ENCODE measurements around the gene CDH26. TPM values are rescaled to one million over a fixed set of nuclear protein-coding genes. Genes with fewer than 3 reads are reported as not detected.

CDH26 gene
- total RNA-seq, 2 experiments from 2014 or later = 0.52 to 0.66 TPM

DNA sequence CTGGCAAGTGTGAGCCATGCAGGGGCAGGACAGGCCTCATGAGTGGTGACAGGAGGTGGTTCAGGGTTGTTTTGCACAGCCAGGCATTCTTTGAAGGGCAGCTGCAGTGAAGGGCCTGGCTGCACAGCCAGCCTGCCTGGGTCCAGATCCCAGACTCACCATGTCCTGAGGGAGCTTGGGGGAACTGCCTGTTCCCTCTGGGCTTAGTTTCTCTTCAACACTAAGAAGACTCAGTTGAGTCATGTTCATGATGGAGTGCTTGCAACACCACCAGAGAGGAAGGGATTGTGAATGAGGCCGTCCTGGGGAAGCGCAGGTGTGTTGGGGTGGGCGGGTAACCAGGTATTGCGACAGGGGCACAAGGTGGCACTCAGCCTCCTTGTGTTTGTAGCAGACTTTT is 102.4 kb downstream of the CDH26 start:
- DNase-seq = no peak
- peaks cover 30% of the 10 kb centered on the region for H3K4me1 Mint-ChIP-seq
- H3K9me3 Mint-ChIP-seq = no peaks in the 10 kb centered on the region
- no peaks in the 10 kb centered on the region for H3K36me3 Mint-ChIP-seq
- H3K4me3 Mint-ChIP-seq = no peak overlapping the region
- H3K27me3 Mint-ChIP-seq = peaks cover 6% of the 10 kb centered on the region
- no peak overlapping the region for H3K27ac Mint-ChIP-seq

DNA sequence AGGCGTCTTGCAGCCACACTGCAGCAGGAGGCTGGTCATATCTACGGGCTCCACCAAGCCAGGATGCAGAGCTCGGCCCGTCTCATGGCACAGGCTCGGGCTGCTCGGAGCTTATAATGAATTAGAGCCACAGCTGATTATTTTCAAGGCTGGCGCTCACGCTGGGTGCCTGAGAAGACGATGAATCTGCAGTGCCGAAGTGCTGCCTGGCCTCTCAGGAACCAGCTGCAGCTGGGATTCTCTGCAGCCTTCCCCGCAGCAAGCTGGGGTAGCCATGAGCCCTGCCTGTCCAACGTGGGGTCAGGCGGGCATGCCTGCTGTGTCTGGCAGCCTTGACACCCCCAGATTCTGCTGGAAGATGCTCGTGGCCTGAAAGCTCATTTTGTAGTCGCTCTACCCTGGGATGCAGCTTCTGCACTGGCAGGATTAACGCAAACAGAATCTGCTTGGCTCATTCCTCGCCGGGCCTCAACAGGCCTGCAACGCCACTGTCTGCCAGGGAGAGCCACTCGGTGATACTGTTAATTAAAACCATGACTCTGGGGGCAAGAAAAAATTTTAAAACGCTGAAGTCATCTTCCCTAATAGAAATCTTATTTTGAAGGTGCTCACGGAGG is 104.3 kb downstream of the CDH26 start:
- DNase-seq = no peak
- Mint-ChIP-seq H3K27me3 (peaks cover 6% of the 10 kb centered on the region), H3K36me3 (no peaks in the 10 kb centered on the region), H3K4me1 (peaks cover 15% of the 10 kb centered on the region), H3K9me3 (no peaks in the 10 kb centered on the region), H3K27ac (no peak overlapping the region), H3K4me3 (no peak overlapping the region)

- Mint-ChIP-seq H3K36me3 (no peaks in the 10 kb centered on the region), H3K4me1 (peaks cover 10% of the 10 kb centered on the region), H3K27me3 (peaks cover 1% of the 10 kb centered on the region), H3K4me3 (no peak overlapping the region), H3K27ac (no peak overlapping the region), H3K9me3 (no peaks in the 10 kb centered on the region)
- no peak for DNase-seq
Observed at GRCh38 chr20:60063048-60063451, 104.8 kb downstream of the CDH26 start.

- Mint-ChIP-seq H3K27me3 (no peaks in the 10 kb centered on the region), H3K27ac (no peak overlapping the region), H3K36me3 (no peaks in the 10 kb centered on the region), H3K9me3 (no peaks in the 10 kb centered on the region), H3K4me1 (peaks cover 3% of the 10 kb centered on the region), H3K4me3 (no peak overlapping the region)
- no peak for DNase-seq
Observed at GRCh38 chr20:60063739-60064380, 105.6 kb downstream of the CDH26 start.

Other genes with a start within 250 kb of the CDH26 start
- gene SYCP2, start 24.8 kb upstream of the CDH26 start, total RNA-seq = 1 to 10 TPM; 2.9 to 3.2 TPM
- 1 to 10 TPM; 4.0 to 4.2 TPM for gene PPP1R3D, start 18.1 kb upstream of the CDH26 start, total RNA-seq
- 10 to 100 TPM; 25.7 to 28.7 TPM for gene FAM217B, start 18.0 kb upstream of the CDH26 start, total RNA-seq